ENCODE measurements around the gene SRBD1. TPM values are rescaled to one million over a fixed set of nuclear protein-coding genes. Genes with fewer than 3 reads are reported as not detected.
A peak's percentile ranks its signal among the peaks of the same experiment; 100 is the strongest.

Gene SRBD1
- total RNA-seq, 1 experiment from 2014 or later: 19.8 TPM

DNA sequence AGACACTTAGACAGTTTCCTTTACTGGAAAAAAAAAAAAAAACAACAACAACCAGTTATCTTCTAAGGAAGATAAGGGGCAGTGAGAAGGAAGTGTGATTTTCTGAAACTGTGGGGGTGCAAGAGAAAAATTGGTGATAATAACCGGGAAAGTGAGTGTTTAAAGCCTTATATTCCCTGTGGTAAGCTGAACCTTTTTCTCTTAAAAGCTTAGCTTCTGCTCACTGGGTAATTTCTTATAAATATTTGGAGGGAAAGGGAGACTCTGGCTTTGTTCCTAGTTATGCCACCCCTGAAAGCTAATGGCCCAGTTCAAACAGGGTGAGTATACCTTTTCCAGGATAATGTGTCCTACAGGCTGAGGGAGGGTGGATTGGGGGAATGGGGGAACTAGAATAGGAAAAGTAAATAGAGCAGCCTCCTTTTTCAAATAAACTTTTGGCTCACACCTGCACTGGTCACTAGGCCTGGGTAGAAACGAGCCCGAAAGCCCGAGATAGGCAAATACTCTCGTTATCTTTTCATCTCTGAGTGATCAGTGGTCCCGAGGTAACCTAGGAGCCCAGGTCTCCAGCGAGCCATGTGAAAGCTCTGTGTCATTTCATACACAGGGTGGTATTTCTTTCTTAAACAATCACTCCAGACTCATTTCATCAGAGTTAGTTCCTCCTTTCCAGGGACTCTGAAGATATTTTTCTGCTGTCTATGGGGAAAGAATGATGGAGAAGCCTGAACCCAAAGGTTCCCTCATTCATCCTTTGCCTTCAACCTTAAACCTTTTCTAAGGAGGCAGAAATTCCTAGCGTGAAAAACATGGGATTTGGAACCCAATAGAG, 15.5 kb upstream of the SRBD1 start:
- CTCF ChIA-PET: no interaction called here
- Histone ChIP-seq H3F3A (ENCODE audit: low read length, unreplicated experiment) (no peaks in the 10 kb centered on the region), H3K4me3 (ENCODE audit: low read length) (no peak overlapping the region), H3K9me2 (replicated peaks; ENCODE audit: low read length) (no peaks in the 10 kb centered on the region), H3K79me2 (ENCODE audit: low read length) (no peaks in the 10 kb centered on the region), H3K4me2 (ENCODE audit: low read length) (peak overlapping the region; percentile 27), H3K9ac (ENCODE audit: low read length) (no peak overlapping the region), H3K9me3 (ENCODE audit: low read length) (no peaks in the 10 kb centered on the region), H3K36me3 (ENCODE audit: low read depth, low read length) (no peaks in the 10 kb centered on the region), H2AFZ (ENCODE audit: low read length) (peak overlapping the region; percentile 48), H3K27me3 (ENCODE audit: low read length) (no peaks in the 10 kb centered on the region), H4K20me1 (ENCODE audit: low read length) (no peaks in the 10 kb centered on the region), H3K27ac (ENCODE audit: low read length) (no peak overlapping the region), H3K4me1 (ENCODE audit: insufficient read depth, low read length) (peaks cover 15% of the 10 kb centered on the region)
- POLR2A ChIA-PET (ENCODE audit: unreplicated experiment): no interaction called here
- DNase-seq (peak; percentile 54), ATAC-seq (peak; percentile 90)
- intact Hi-C loops (cut with micrococcal nuclease): no loop called here
- no peak for TF ChIP-seq EZH2 (IDR thresholded peaks at IDR 0.05; ENCODE audit: low read length, unreplicated experiment)
- TF ChIP-seq EZH2phosphoT487 (IDR thresholded peaks at IDR 0.05; ENCODE audit: borderline replicate concordance, low read length): no peak
- TF ChIP-seq, protein P1, sequence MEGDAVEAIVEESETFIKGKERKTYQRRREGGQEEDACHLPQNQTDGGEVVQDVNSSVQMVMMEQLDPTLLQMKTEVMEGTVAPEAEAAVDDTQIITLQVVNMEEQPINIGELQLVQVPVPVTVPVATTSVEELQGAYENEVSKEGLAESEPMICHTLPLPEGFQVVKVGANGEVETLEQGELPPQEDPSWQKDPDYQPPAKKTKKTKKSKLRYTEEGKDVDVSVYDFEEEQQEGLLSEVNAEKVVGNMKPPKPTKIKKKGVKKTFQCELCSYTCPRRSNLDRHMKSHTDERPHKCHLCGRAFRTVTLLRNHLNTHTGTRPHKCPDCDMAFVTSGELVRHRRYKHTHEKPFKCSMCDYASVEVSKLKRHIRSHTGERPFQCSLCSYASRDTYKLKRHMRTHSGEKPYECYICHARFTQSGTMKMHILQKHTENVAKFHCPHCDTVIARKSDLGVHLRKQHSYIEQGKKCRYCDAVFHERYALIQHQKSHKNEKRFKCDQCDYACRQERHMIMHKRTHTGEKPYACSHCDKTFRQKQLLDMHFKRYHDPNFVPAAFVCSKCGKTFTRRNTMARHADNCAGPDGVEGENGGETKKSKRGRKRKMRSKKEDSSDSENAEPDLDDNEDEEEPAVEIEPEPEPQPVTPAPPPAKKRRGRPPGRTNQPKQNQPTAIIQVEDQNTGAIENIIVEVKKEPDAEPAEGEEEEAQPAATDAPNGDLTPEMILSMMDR (conservative IDR thresholded peaks at IDR 0.05; ENCODE audit: low read depth, low read length): no peak
- no TSS peak for BruUV-seq (replicated peaks)

GRCh38 chr2:45625824-45626223, 14.8 kb upstream of the SRBD1 start:
- no TSS peak for BruUV-seq (replicated peaks)
- Histone ChIP-seq H3K4me3 (ENCODE audit: low read length) (no peak overlapping the region), H3K79me2 (ENCODE audit: low read length) (no peaks in the 10 kb centered on the region), H3K9ac (ENCODE audit: low read length) (no peak overlapping the region), H2AFZ (ENCODE audit: low read length) (no peak overlapping the region), H3K4me1 (ENCODE audit: insufficient read depth, low read length) (peaks cover 15% of the 10 kb centered on the region), H3K4me2 (ENCODE audit: low read length) (peak overlapping the region; percentile 27; the same call in 1 of the 2 replicates), H3K27me3 (ENCODE audit: low read length) (no peaks in the 10 kb centered on the region), H4K20me1 (ENCODE audit: low read length) (no peaks in the 10 kb centered on the region), H3F3A (ENCODE audit: low read length, unreplicated experiment) (no peaks in the 10 kb centered on the region), H3K36me3 (ENCODE audit: low read depth, low read length) (no peaks in the 10 kb centered on the region), H3K27ac (ENCODE audit: low read length) (no peak overlapping the region), H3K9me2 (replicated peaks; ENCODE audit: low read length) (no peaks in the 10 kb centered on the region), H3K9me3 (ENCODE audit: low read length) (no peaks in the 10 kb centered on the region)
- TF ChIP-seq, protein P1 (conservative IDR thresholded peaks at IDR 0.05; ENCODE audit: low read depth, low read length): no peak
- TF ChIP-seq EZH2phosphoT487 (IDR thresholded peaks at IDR 0.05; ENCODE audit: borderline replicate concordance, low read length): no peak
- TF ChIP-seq EZH2 (IDR thresholded peaks at IDR 0.05; ENCODE audit: low read length, unreplicated experiment): no peak
- ChIA-PET POLR2A (ENCODE audit: unreplicated experiment) (no interaction called here), CTCF (no interaction called here)
- intact Hi-C loops (cut with micrococcal nuclease): no loop called here
- no peak for DNase-seq
- ATAC-seq: no peak

GRCh38 chr2:45623098-45623497, 12.0 kb upstream of the SRBD1 start:
- TF ChIP-seq EZH2phosphoT487 (IDR thresholded peaks at IDR 0.05; ENCODE audit: borderline replicate concordance, low read length): no peak
- TF ChIP-seq, protein P1 (conservative IDR thresholded peaks at IDR 0.05; ENCODE audit: low read depth, low read length): no peak
- no peak for TF ChIP-seq EZH2 (IDR thresholded peaks at IDR 0.05; ENCODE audit: low read length, unreplicated experiment)
- ChIA-PET CTCF (no interaction called here), POLR2A (ENCODE audit: unreplicated experiment) (no interaction called here)
- Histone ChIP-seq H3K27me3 (ENCODE audit: low read length) (no peaks in the 10 kb centered on the region), H3K4me1 (ENCODE audit: insufficient read depth, low read length) (peaks cover 18% of the 10 kb centered on the region), H3K9me3 (ENCODE audit: low read length) (no peaks in the 10 kb centered on the region), H3K9me2 (replicated peaks; ENCODE audit: low read length) (no peaks in the 10 kb centered on the region), H3K79me2 (ENCODE audit: low read length) (no peaks in the 10 kb centered on the region), H3K27ac (ENCODE audit: low read length) (no peak overlapping the region), H3K4me3 (ENCODE audit: low read length) (no peak overlapping the region), H2AFZ (ENCODE audit: low read length) (no peak overlapping the region), H3K4me2 (ENCODE audit: low read length) (no peak overlapping the region), H3K36me3 (ENCODE audit: low read depth, low read length) (no peaks in the 10 kb centered on the region), H3K9ac (ENCODE audit: low read length) (no peak overlapping the region), H3F3A (ENCODE audit: low read length, unreplicated experiment) (no peaks in the 10 kb centered on the region), H4K20me1 (ENCODE audit: low read length) (no peaks in the 10 kb centered on the region)
- DNase-seq: no peak
- no TSS peak for BruUV-seq (replicated peaks)
- intact Hi-C loops (cut with micrococcal nuclease): no loop called here
- no peak for ATAC-seq

Measured in PC-3 (cell line).